WTC11 (cell line): ENCODE results near the gene FSD1L. TPM values are rescaled to one million over a fixed set of nuclear protein-coding genes. Genes with fewer than 3 reads are reported as not detected.

Source experiments
- ATAC-seq: fragments of 200-7000 bp; cut with Tn5 transposase; 2 replicates; pipeline ENCODE4 v1.10.0; 2021; ENCODE audit warnings: mild to moderate bottlenecking, moderate library complexity
- CTCF ChIA-PET: fragments of 300-600 bp; sonication (Branson Sonifier 250); formaldehyde crosslinking; loops from one replicate; lab custom pipeline; 2021; ENCODE audit warnings: antibody characterized with exemption; lab: Charles Lee
- POLR2A ChIA-PET: fragments of 350-600 bp; sonication (Branson Sonifier 250); formaldehyde crosslinking; loops from one replicate; lab custom pipeline; 2021; ENCODE audit warnings: antibody characterized with exemption; lab: Charles Lee
- DNase-seq: peaks from one replicate; pipeline ENCODE4 v3.0.0; 2021; ENCODE audit warnings: low spot score
- H3K27ac Mint-ChIP-seq: 2 replicates; pipeline ENCODE4 v1.8.0; 2021; ENCODE audit warnings: mixed read lengths
- H3K27me3 Mint-ChIP-seq: 2 replicates; pipeline ENCODE4 v1.8.0; 2021; ENCODE audit warnings: low read depth, mild to moderate bottlenecking, moderate library complexity, mixed read lengths
- H3K36me3 Mint-ChIP-seq: 2 replicates; pipeline ENCODE4 v1.8.0; 2021; ENCODE audit warnings: mixed read lengths
- H3K4me1 Mint-ChIP-seq: 2 replicates; pipeline ENCODE4 v1.8.0; 2022; ENCODE audit warnings: mixed read lengths
- H3K4me3 Mint-ChIP-seq: 2 replicates; pipeline ENCODE4 v1.8.0; 2021; ENCODE audit warnings: mild to moderate bottlenecking, moderate library complexity, mixed read lengths
- H3K9me3 Mint-ChIP-seq: 2 replicates; pipeline ENCODE4 v1.8.0; 2021; ENCODE audit warnings: mixed read lengths
- CTCF ChIP-seq: fragments of 200-600 bp; IDR thresholded peaks from 2 replicates; pipeline ENCODE4 v1.8.0; 2022; ENCODE audit warnings: antibody characterized with exemption
- FOXK1 ChIP-seq: sonication (generic); formaldehyde crosslinking; IDR thresholded peaks from 2 replicates; pipeline ENCODE4 v1.8.0; 2022; ENCODE audit warnings: mild to moderate bottlenecking, moderate library complexity, missing genetic modification reagents
- IRF1 ChIP-seq: sonication (generic); formaldehyde crosslinking; IDR thresholded peaks from 2 replicates; pipeline ENCODE4 v1.8.0; 2023; ENCODE audit warnings: missing genetic modification reagents
- IRF2 ChIP-seq: sonication (generic); formaldehyde crosslinking; IDR thresholded peaks from 2 replicates; pipeline ENCODE4 v1.8.0; 2022; ENCODE audit warnings: low read depth, missing genetic modification reagents, borderline replicate concordance
- NFATC4 ChIP-seq: fragments of 250-450 bp; sonication (Bioruptor Pico); IDR thresholded peaks from 2 replicates; pipeline ENCODE4 v1.9.0; 2021; ENCODE audit warnings: mild to moderate bottlenecking
- NFE2L1 ChIP-seq: sonication (generic); formaldehyde crosslinking; IDR thresholded peaks from 2 replicates; pipeline ENCODE4 v1.8.1; 2023; ENCODE audit warnings: missing genetic modification reagents
- OVOL2 ChIP-seq: fragments of 250-450 bp; sonication (Bioruptor Pico); IDR thresholded peaks from 2 replicates; pipeline ENCODE4 v1.9.0; 2021; ENCODE audit warnings: mild to moderate bottlenecking, borderline replicate concordance
- PRRX2 ChIP-seq: fragments of 250-450 bp; sonication (Bioruptor Pico); IDR thresholded peaks from 2 replicates; pipeline ENCODE4 v1.8.0; 2021; ENCODE audit warnings: mild to moderate bottlenecking
- SMAD3 ChIP-seq: sonication (generic); formaldehyde crosslinking; IDR thresholded peaks from 2 replicates; pipeline ENCODE4 v1.8.0; 2022; ENCODE audit warnings: missing genetic modification reagents, mild to moderate bottlenecking, borderline replicate concordance
- ZNF121 ChIP-seq: sonication (generic); formaldehyde crosslinking; IDR thresholded peaks from 2 replicates; pipeline ENCODE4 v1.8.0; 2023; ENCODE audit warnings: missing genetic modification reagents
- ZNF138 ChIP-seq: sonication (generic); formaldehyde crosslinking; conservative IDR thresholded peaks from 2 replicates; pipeline ENCODE4 v1.8.1; 2022; ENCODE audit warnings: mild to moderate bottlenecking, moderate library complexity, missing genetic modification reagents
- ZNF416 ChIP-seq: fragments of 250-450 bp; sonication (Bioruptor Pico); IDR thresholded peaks from 2 replicates; pipeline ENCODE4 v1.9.0; 2021; ENCODE audit warnings: mild to moderate bottlenecking, inconsistent platforms
- ZNF423 ChIP-seq: fragments of 250-450 bp; sonication (Bioruptor Pico); IDR thresholded peaks from 2 replicates; pipeline ENCODE4 v2.1.2; 2022; ENCODE audit warnings: mild to moderate bottlenecking, moderate library complexity
- ZNF671 ChIP-seq: fragments of 250-450 bp; sonication (Bioruptor Pico); IDR thresholded peaks from 2 replicates; pipeline ENCODE4 v1.8.0; 2021; ENCODE audit warnings: mild to moderate bottlenecking
- total RNA-seq: library from RNA; stranded (reverse); gene quantifications from 3 replicates; pipeline ENCODE4 v1.2.3, GENCODE V29; 2021
- TF ChIP-seq, protein P1 (sequence below): sonication (generic); formaldehyde crosslinking; IDR thresholded peaks from 2 replicates; pipeline ENCODE4 v1.8.1; 2022; ENCODE audit warnings: missing genetic modification reagents, borderline replicate concordance
- TF ChIP-seq, protein P2 (sequence below): fragments of 250-450 bp; sonication (Bioruptor Pico); IDR thresholded peaks from 2 replicates; pipeline ENCODE4 v1.9.0; 2021; ENCODE audit warnings: mild to moderate bottlenecking

FSD1L gene
- total RNA-seq, 1 experiment from 2014 or later = 5.3 TPM

GRCh38 chr9:105500108-105500766 is 52.4 kb downstream of the FSD1L start (continued):
- TF ChIP-seq, protein P1, sequence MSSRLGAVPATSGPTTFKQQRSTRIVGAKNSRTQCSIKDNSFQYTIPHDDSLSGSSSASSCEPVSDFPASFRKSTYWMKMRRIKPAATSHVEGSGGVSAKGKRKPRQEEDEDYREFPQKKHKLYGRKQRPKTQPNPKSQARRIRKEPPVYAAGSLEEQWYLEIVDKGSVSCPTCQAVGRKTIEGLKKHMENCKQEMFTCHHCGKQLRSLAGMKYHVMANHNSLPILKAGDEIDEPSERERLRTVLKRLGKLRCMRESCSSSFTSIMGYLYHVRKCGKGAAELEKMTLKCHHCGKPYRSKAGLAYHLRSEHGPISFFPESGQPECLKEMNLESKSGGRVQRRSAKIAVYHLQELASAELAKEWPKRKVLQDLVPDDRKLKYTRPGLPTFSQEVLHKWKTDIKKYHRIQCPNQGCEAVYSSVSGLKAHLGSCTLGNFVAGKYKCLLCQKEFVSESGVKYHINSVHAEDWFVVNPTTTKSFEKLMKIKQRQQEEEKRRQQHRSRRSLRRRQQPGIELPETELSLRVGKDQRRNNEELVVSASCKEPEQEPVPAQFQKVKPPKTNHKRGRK (CRISPR knock-in tag) = no peak
- no peak for TF ChIP-seq OVOL2 (CRISPR knock-in tag)
- no peak for TF ChIP-seq SMAD3
- TF ChIP-seq, protein P2, sequence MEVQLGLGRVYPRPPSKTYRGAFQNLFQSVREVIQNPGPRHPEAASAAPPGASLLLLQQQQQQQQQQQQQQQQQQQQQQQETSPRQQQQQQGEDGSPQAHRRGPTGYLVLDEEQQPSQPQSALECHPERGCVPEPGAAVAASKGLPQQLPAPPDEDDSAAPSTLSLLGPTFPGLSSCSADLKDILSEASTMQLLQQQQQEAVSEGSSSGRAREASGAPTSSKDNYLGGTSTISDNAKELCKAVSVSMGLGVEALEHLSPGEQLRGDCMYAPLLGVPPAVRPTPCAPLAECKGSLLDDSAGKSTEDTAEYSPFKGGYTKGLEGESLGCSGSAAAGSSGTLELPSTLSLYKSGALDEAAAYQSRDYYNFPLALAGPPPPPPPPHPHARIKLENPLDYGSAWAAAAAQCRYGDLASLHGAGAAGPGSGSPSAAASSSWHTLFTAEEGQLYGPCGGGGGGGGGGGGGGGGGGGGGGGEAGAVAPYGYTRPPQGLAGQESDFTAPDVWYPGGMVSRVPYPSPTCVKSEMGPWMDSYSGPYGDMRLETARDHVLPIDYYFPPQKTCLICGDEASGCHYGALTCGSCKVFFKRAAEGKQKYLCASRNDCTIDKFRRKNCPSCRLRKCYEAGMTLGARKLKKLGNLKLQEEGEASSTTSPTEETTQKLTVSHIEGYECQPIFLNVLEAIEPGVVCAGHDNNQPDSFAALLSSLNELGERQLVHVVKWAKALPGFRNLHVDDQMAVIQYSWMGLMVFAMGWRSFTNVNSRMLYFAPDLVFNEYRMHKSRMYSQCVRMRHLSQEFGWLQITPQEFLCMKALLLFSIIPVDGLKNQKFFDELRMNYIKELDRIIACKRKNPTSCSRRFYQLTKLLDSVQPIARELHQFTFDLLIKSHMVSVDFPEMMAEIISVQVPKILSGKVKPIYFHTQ (CRISPR knock-in tag) = no peak
- TF ChIP-seq FOXK1 (CRISPR knock-in tag) = no peak
- TF ChIP-seq CTCF = no peak

DNA sequence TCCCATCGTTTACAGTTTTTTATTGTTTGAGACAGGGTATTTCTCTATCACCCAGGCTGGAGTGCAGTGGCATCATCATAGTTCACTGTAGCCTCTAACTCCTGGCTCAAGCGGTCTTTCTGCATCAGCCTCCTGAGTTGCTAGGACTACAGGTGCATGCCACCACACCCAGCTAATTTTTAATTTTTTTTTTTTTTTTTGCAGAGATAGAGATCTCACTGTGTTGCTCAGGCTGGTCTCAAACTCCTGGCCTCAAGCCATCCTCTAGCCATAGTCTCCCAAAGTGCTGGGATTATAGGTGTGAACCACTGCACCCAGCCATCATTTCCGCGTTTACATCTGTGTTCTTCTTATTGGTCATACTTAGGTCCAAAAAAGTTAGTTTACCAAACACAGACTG is 53.6 kb downstream of the FSD1L start:
- DNase-seq = no peak
- peaks cover 6% of the 10 kb centered on the region for H3K4me1 Mint-ChIP-seq
- no peak overlapping the region for H3K27ac Mint-ChIP-seq
- no peak overlapping the region for H3K4me3 Mint-ChIP-seq
- ATAC-seq = no peak
- ChIA-PET CTCF (no interaction called here), POLR2A (no interaction called here)
- TF ChIP-seq ZNF138 (CRISPR knock-in tag) (no peak), CTCF (no peak), ZNF671 (CRISPR knock-in tag) (no peak)
- H3K9me3 Mint-ChIP-seq = peaks cover 3% of the 10 kb centered on the region
- no peaks in the 10 kb centered on the region for H3K27me3 Mint-ChIP-seq
- H3K36me3 Mint-ChIP-seq = peaks cover 3% of the 10 kb centered on the region

DNA sequence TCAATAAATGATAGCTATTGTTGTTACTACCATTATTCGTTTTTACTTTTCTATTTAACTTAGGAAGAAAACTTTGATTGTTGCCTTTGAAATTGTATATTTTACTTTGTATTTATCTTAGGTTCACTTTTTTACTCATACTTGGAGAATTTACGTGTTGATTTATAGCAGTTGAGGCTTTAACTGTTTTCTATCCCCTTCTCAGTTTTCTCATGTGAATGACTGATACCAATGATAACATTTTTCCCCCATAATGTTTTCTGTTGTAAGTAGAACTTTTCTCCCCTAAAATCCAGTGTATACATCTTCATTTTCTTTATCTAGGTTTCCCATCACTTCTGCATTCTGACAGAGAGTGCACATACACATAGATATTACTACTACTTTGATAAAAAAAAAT is 54.4 kb downstream of the FSD1L start:
- H3K4me3 Mint-ChIP-seq = no peak overlapping the region
- CTCF ChIA-PET = no interaction called here

More for the DNA sequence above, 54.4 kb downstream of the FSD1L start:
- H3K36me3 Mint-ChIP-seq = no peaks in the 10 kb centered on the region
- TF ChIP-seq PRRX2 (no peak), ZNF423 (CRISPR knock-in tag) (no peak), NFE2L1 (CRISPR knock-in tag) (no peak), IRF1 (CRISPR knock-in tag) (no peak), ZNF121 (CRISPR knock-in tag) (no peak), NFATC4 (CRISPR knock-in tag) (no peak), IRF2 (CRISPR knock-in tag) (no peak), ZNF416 (CRISPR knock-in tag) (no peak)
- TF ChIP-seq, protein P1 (CRISPR knock-in tag) = no peak
- H3K27ac Mint-ChIP-seq = no peak overlapping the region
- H3K9me3 Mint-ChIP-seq = no peaks in the 10 kb centered on the region
- DNase-seq (no peak), ATAC-seq (no peak)
- peaks cover 6% of the 10 kb centered on the region for H3K4me1 Mint-ChIP-seq
- no peaks in the 10 kb centered on the region for H3K27me3 Mint-ChIP-seq
- POLR2A ChIA-PET = no interaction called here
